Stomach (tissue), 4 donors: ENCODE results near the gene ANKRD18A.

Experiments used
- EP300 ChIP-seq: sonication (generic); formaldehyde crosslinking; IDR thresholded peaks from one replicate; pipeline ENCODE4 v1.6.1; 2017; ENCODE audit warnings: antibody characterized with exemption
- POLR2A ChIP-seq, 4 donors: fragments of 450-650 bp; IDR thresholded peaks; one replicate each; pipeline ENCODE4 v1.6.1; 2016; ENCODE audit warnings: antibody characterized with exemption in 4 of 4, control low read depth in 2 of 4, mild to moderate bottlenecking in 1 of 4, moderate library complexity in 1 of 4
- POLR2AphosphoS5 ChIP-seq, 3 donors: sonication (generic); formaldehyde crosslinking; IDR thresholded peaks; one replicate each; pipeline ENCODE4 v1.6.1; 2016; ENCODE audit warnings: antibody characterized with exemption in 3 of 3
- TF ChIP-seq, protein P1 (sequence below), 7 experiments: fragments of 450-650 bp in 4 of 7; fragments of 200-600 bp in 3 of 7; sonication (generic) in 3 of 7; IDR thresholded peaks; one replicate each; pipeline ENCODE4 v1.5.1; 2016 to 2019; ENCODE audit warnings: antibody characterized with exemption in 7 of 7, control low read depth in 2 of 7, mild to moderate bottlenecking in 1 of 7

DNA sequence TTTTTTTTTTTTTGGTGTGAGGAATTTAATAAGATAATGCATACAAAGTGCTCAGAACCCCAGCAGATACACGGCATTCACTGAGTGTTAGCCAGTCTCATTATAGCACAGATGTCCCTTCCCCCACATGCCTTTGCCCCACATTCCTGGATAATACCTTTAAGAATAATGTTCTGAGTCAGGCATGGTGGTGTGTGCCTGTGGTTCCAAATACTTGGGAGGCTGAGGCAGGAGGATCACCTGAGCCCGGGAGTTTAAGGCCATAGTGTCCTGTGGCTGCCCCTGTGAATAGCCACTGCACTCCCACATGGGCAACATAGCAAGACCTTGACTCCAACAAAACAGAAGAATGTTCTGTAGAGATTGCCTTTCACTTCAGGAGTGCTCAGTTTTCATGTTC is 24.2 kb upstream of the ANKRD18A start:
- TF ChIP-seq POLR2AphosphoS5 (IDR thresholded peaks at IDR 0.05) (no peak), EP300 (no peak), POLR2A (IDR thresholded peaks at IDR 0.05) (no peak)
- TF ChIP-seq, protein P1, sequence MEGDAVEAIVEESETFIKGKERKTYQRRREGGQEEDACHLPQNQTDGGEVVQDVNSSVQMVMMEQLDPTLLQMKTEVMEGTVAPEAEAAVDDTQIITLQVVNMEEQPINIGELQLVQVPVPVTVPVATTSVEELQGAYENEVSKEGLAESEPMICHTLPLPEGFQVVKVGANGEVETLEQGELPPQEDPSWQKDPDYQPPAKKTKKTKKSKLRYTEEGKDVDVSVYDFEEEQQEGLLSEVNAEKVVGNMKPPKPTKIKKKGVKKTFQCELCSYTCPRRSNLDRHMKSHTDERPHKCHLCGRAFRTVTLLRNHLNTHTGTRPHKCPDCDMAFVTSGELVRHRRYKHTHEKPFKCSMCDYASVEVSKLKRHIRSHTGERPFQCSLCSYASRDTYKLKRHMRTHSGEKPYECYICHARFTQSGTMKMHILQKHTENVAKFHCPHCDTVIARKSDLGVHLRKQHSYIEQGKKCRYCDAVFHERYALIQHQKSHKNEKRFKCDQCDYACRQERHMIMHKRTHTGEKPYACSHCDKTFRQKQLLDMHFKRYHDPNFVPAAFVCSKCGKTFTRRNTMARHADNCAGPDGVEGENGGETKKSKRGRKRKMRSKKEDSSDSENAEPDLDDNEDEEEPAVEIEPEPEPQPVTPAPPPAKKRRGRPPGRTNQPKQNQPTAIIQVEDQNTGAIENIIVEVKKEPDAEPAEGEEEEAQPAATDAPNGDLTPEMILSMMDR (IDR thresholded peaks at IDR 0.05): no peak
